HG03095 (cell line): Measurements from ENCODE around the gene GPRIN2.

Experiments
- ATAC-seq: cut with Tn5 transposase; IDR thresholded peaks from one replicate; pipeline ENCODE4 v1.9.1; 2021; ENCODE audit warnings: moderate library complexity; ENCODE audit not compliant: unreplicated experiment

GPRIN2 gene

GRCh38 chr10:46549171-46550075 lies 7.0 kb downstream of the GPRIN2 start:
- ATAC-seq = no peak

DNA sequence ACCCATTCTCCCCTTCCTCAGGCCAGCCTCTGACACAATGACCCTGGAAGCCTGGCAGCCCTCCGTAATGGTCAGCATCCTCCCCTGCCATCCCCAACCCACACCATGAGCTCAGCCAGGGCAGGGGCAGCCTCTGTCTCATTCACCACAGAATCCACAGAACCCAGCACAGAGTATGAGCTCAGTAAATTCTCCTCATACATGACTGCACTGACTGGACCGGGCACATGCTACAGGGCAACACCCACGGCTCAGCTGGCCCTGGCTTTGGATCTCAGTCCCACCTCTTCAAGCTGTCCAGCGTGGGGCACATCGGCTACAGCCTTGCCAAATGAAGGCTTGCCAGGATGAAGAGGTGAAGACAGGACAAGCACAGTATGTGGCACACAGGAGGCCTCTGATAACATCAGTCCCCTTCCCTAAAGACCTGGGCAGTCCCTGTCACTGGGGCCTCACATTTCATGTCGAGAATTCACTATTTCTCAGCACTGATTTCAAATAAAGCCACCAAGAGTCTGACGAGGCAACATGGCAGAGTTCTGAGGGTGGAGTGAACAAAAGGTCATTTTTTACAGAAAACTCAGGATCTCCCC lies 7.9 kb downstream of the GPRIN2 start:
- no peak for ATAC-seq

- no peak for ATAC-seq
Observed at GRCh38 chr10:46547541-46548497, 8.6 kb downstream of the GPRIN2 start.

GRCh38 chr10:46546591-46547540 lies 9.6 kb downstream of the GPRIN2 start:
- no peak for ATAC-seq

GRCh38 chr10:46545861-46546590 lies 10.4 kb downstream of the GPRIN2 start:
- ATAC-seq = no peak

DNA sequence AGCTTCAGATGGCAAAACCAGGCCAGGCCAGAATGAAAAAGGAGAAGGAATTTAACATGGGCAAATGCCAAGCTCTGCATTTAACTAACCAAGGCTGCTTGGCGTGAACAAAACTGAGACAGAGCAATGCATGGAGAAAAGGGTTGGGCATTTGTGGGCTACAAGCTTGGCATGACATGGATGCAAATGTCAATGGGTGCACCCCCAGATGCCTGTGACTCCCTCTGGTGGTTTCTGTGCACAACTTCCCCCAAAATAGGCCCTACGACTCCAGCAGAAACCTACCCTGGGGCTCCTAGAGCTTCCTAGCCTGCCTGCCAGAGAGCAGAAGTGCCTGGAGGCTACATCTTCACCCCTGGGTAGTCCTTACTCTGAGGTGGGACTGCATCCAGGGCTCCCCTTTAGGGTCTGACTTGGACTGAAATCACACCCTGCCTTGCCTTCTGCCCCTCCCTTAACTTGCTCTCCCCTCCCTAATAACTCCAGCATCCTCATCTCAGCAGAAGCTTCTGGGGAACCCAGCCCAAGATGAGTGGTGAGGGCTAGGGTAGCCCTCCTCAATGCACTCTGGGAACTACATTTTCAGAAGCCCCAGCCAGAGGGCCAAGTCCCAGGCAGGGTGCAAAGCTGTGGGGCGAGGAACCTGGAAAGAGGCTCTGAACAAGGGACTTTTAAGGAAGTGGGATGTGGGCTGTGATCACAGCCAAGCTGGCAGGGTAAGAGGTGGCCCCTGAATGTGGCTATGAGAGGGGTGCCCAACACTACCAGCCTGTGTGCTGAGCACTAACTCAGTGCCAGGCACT lies 11.3 kb downstream of the GPRIN2 start:
- ATAC-seq = no peak

DNA sequence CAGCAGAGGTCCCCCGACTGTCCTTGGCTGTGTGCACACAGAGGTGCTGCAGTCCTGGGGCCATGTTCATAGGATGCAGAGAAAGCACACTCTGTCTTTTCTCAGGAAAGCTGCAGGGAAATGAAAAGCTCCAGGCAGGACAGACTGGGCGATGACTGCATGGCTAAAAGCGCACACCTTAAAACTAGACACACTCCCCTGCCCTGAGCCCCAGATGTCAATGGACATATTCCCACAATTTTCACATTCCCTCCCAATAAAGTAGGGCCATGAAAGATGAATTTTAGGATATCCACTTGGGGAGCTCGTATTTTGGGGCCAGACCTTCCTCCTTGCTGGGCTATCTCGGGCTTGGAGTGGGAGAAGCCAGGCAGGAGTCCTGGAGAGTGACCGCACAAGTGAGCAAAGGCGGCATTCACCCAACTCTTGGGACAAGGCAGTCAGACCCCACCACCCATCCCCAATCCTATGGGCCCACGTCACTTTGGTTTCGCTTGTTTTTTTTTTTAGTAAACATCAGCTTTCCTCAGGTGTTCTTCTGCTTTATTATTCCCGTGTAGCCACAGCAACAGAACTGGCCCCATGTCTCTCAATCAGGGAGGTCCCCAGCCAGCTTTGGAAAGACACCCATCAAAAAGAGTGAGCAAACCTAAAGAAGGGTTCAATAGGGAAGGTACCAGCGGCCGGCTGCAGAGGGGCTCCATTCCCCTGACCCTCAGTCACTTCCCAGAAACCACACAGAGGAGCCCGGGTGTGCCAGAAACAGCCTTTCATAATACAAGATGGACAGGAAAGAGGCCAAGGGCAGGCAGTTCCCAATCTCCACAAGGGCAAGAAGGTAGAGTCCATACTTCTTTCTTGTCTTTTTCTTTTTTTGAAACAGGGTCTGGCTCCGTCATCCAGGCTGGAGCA lies 12.7 kb downstream of the GPRIN2 start:
- ATAC-seq = no peak

- ATAC-seq = no peak
Observed at GRCh38 chr10:46542567-46543465, 13.6 kb downstream of the GPRIN2 start.

DNA sequence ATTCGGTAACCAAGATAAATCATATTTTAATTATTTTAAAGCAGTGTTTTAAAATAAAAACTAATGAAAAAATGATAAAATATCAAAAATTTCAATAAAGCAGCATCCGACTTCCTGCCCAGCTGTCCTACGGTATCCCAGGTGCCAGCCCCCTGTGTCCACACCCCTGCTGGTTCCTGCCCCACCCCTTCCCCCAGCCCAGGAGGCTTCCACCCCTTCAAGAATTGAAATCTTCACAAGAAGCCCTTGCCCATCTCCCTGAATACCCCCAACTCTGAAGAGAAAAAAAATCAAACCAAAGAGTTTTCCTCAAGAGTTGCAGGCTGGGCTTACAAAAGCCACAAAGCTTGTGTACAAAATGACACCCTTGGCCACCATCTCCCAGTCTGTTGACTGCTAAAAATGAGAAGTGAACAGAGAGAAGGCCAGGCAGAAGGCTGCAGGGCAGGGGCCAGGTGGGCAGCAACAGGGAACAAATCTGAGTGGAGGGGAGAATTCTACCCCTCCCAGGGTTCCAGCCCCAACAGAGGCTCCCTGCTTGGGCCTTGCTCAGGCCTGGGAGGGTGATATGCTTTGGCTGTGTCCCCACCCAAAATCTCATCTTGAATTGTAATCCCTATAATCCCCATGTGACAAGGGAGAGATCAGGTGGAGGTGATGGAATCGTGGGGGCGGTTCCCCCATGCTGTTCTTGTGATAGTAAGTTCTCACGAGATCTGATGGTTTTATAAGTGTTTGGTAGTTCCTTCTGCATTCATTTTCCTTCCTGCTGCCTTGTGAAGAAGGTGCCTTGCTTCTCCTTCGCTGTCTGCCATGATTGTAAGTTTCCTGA lies 14.5 kb downstream of the GPRIN2 start:
- ATAC-seq = no peak

GRCh38 chr10:46541017-46541661 lies 15.3 kb downstream of the GPRIN2 start:
- no peak for ATAC-seq

DNA sequence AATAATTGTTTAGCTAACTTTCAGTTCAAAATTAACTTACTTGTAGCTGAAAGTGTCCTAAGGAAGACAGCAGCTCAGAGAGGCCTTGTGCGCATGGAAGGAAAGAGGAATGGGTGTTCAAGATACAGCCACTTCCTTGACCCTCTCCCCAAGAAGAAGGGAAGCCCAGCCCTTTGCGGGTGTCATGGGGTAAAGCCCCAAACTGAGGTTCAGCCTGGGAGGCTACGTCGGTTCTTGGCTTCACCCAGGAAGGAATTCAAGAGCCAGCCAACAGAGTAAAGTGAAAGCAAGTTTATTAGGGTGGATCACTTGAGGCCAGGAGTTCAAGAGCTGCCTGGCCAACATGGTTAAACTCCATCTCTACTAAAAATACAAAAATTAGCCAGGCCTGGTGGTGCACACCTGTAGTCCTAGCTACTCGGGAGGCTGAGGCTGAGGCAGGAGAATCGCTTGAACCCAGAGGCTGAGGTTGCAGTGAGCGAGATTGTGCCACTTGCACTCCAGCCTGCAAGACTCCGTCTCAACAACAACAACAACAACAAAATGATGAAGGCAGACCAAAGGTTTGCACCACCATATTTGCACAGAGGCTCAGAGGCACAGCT lies 15.9 kb downstream of the GPRIN2 start:
- no peak for ATAC-seq

DNA sequence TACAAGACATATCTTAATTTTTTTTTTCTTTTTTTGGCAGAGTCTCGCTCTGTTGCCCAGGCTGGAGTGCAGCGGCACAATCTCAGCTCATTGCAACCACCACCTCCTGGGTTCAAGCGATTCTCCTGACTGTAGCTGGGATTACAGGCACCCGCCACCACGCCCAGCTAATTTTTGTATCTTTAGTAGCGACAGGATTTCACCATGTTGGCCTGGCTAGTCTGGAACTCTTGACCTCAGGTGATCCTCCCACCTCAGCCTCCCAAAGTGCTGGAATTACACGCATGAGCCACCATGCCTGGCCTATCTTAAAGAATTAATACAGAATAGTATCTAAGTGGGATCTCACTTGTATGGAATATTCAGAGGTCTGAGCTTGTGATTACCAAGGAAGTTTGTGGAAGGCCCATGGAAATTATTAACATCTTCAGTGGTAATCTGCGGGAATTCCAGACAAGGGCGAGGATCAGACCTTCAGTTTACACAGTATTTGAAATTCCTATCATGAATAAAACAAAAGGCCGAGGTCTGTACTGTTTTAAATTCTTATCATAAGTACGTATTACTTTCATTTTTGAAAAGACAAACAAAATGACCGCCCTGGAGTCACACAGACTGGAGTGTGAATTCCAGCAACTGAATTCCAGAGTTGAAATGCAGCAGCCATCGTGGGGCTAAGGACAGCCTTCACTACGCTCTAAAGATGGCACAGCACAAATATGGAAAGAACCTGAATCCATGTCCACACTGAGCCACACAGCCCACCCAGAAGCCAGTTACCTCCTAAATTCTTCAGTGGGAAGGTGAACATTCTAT lies 16.7 kb downstream of the GPRIN2 start:
- no peak for ATAC-seq

DNA sequence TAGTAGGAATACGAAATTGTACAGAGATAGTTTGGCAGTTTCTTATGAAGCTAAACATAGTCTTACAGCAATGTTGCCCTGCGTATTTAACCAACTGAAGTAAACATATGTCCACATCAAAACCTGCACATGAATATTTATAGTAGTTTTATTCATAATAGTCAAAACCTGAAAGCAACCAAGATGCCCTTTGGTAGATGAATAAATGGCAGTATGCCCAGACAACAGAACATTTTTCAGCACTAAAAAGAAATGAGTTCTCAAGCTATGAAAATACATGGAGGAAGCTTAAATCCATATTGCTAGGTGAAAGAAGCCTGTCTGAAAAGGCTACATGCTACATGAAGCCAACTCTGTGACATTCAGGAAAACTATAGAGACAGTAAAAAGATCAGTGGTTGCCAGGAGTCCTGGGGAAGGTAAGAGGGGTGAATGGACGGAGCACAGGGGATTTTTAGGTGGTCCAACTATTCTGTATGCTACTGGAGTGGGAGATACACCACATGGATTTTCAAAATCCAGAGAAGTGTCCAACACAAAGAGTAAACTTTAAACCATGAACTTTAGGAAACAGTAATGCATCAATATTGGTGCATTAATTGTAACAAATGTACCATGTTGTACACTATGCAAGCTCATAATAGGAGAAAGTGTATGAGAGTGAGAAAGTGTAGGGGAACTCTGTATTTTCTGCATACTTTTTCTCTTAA lies 17.6 kb downstream of the GPRIN2 start:
- ATAC-seq = no peak
